ENCODE measurements around the gene CYP27A1.
"Not testable (repeated sequence)": the region's sequence is repeated elsewhere in the genome, so short reads cannot be mapped to it uniquely, and the experiment has no call there.

The CYP27A1 gene

DNA sequence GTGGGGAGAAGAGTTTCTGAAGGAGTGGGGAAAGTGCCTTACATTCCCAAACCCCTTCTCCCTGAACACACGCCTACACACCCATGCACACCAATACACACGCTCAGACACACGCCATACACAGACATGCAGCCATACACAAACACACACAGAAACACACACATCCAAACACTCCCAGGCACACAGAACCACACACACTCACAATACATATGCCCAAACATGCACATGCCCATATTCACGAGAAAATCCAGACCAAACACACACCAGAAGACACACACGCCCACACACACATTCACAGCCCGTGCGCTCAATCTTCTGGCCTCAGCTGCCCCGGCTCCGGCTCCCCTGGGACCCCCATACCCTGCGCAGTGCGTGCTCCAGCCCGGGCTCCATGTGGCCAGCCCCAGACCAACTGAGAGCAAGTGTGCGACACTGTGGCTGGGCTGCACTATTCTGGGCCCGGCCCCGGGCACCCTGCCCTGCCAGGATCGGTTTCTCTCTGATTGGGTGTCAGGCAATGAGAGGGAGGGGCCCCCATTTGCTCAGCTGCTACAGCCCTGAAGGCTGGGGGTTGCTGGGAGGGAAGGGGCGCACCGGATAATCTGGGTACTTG is 49.5 kb downstream of the CYP27A1 start, which contains the start of gene PRKAG3:
Gene PRKAG3, minus strand, starts transcription at position 426 of the 613 bp plus-strand sequence.
- DNase-seq (ENCODE audit: low read depth in 2 of 2): no peak

DNA sequence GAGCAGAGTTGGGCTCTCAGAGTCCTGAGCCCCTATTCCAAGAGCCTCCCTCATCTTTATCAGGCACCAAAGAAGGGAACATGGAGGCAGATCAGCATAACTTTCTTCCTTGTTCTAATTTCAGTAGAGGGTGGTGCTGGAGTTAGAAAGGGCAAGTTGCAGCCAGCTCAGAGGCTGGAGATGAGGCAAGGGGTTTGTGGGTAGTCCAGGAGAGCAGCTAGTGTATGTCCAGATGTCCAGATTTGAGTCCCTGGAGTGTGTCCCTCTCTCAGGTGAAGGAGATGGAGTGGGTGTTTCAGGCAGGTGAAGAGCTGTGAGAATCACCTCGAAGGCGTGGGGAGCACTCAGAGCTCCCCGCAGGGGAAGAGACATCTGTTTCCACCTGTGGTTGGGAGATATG is 50.1 kb downstream of the CYP27A1 start:
- no peak for DNase-seq (ENCODE audit: low read depth in 2 of 2)

GRCh38 chr2:218832520-218832919 is 50.6 kb downstream of the CYP27A1 start:
- DNase-seq (ENCODE audit: low read depth in 2 of 2): no peak

DNA sequence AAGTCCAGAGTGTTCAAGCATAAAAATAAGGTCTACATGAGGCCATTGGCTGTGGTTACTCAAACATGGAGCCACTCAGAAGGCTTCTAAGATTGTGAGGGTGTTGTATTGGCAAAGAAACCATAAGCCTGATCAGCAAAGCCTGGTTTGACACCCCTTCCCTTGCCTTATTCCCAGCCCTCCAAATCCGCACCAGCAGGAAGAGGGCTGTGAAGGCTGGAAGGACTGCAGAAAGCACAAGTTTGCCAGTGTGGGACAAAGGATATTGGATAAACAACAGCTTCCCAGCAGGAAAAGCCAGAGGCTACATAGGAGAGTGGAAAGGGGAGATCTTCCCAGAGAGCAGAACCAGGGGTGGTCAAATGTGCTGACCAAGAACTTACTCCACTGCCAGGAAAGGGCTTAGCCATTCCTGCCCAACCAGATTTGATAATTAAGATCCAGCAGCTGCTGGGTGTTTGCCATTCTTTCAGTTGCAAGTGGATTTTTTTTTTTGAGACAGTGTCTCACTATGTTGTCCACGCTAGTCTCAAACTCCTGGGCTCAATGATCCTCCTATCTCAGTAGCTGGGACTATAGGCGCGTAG is 51.2 kb downstream of the CYP27A1 start:
- no peak for DNase-seq (ENCODE audit: low read depth in 2 of 2)

DNA sequence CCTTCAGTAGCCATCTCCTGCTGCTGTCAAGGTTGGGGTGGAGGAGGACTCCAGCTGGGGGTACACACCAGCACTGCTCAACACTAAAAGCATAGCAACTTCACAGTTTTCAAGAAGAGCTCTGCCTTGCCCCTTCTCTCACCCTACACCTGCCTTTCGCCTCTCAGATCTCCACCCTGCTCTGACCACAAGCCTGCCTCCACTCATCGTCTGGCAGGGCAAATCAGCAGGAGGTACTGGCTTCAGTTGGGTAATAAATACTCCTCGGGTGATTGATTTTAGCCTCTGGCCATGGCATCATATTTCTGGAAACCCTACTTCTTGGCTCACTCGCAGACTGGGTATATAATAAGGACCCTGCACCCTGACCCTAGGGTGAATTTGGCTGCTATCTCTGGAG is 52.7 kb downstream of the CYP27A1 start:
- DNase-seq (ENCODE audit: low read depth in 2 of 2): no peak

DNA sequence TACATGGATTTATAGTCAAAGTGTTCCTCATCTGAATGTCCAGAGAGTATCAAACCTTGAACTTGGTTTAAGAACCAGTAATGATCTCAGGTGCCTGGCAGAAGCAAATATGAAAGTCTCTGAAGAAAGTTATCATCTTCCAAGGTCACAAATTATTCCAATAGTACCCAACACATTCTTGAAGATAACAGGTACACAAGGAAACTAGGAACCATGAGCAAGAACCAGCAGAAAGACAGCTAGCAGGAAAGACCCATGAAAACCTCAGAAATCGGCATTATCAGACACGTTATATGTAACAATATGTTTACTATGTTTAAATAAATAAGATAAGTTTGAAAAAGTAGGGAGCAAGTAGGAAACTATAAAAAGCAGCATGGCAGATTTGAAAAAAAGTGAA is 55.5 kb downstream of the CYP27A1 start:
- DNase-seq (ENCODE audit: low read depth in 2 of 2): no peak

DNA sequence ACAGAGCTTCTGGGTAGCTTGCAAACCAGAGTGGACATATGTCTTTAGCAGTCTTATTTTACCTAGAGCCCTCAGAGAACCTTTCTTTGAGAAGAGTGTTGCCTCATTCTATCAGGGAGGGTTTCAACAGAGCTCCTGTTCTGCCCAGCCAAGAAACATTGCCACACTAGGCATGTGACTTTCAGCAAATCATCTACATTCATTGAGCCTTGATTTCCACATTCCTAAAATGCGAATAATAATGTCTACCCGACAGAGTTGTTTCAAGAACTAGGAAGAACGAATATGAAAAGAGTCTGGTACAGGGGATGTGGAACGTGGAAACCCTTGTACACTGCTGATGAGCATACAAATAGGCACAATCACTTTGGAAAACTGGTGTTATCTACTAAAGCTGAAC is 57.5 kb downstream of the CYP27A1 start:
- DNase-seq (ENCODE audit: low read depth in 2 of 2): no peak

GRCh38 chr2:218839888-218840287 is 57.9 kb downstream of the CYP27A1 start:
- DNase-seq (ENCODE audit: low read depth in 2 of 2): no peak

DNA sequence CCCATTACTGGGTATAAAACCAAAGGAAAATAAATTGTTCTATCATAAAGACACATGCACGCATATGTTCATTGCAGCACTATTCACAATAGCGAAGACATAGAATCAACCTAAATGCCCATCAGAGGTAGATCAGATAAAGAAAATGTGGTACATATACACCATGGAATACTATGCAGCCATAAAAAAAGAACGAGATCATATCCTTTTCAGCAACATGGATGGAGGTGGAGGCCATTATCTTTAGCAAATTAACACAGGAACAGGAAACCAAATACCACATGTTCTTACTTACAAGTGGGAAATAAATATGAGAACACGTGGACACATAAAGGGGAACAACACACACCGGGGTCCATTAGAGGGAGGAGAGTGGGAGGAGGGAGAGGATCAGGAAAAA is 62.4 kb downstream of the CYP27A1 start:
- DNase-seq (ENCODE audit: low read depth in 2 of 2): not testable (repeated sequence)

GRCh38 chr2:218846963-218847362 is 65.0 kb downstream of the CYP27A1 start:
- DNase-seq (ENCODE audit: low read depth in 2 of 2): not testable (repeated sequence)

DNA sequence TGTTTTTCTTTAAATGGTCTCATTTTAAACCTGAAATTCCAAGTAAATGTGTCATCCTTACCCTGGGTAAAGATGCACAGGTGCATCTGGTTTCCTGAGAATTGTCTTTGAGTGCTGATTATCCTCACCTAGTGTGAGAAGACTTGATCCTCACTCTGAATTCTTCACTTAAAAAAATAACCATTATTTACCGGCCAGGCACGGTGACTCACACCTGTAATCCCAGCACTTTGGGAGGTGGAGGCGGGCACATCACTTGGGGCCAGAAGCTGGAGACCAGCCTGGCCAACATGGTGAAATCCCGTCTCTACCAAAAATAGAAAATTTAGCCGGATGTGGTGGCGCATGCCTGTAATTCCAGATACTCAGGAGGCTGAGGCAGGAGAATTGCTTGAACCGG is 67.8 kb downstream of the CYP27A1 start:
- DNase-seq (ENCODE audit: low read depth in 2 of 2): no peak

DNA sequence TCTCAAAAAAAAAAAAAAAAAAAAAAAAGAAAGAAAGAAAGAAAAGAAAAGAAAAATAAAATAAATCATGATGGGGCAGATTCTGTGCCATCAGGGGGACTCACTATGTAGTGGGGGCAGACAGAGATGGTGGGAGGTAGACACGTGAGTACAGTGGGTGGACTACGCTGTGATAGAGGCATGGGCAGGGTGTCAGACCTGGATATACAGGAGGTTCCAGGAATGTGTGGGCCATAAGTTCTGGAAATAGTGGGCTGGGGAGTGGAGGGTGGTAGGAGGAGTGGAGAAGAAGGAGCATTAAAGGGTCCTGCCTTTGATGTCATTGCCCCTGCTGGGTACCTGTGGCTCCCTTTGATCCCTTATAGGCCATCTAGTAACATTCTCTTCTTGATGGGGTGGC is 68.8 kb downstream of the CYP27A1 start:
- no peak for DNase-seq (ENCODE audit: low read depth in 2 of 2)

DNA sequence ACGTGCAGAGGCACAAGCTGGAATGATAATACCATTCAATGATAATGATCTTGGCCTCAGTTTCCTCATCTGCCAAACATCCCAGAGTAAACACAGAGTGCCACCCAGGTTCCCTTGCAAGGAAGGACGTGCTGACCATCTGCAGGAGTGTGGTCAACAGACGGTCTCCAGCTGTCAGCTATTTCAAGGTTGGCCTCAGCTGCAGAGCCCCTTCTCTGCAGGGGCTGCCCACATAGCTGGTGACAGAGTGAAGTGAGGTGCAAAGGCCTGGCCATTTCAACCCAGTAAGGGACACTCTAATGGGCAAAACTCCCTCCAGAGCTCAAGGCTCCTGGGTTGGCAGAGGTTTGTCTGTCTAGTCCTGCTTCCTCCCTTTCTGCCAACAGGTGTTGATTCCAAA is 69.3 kb downstream of the CYP27A1 start:
- no peak for DNase-seq (ENCODE audit: low read depth in 2 of 2)

DNA sequence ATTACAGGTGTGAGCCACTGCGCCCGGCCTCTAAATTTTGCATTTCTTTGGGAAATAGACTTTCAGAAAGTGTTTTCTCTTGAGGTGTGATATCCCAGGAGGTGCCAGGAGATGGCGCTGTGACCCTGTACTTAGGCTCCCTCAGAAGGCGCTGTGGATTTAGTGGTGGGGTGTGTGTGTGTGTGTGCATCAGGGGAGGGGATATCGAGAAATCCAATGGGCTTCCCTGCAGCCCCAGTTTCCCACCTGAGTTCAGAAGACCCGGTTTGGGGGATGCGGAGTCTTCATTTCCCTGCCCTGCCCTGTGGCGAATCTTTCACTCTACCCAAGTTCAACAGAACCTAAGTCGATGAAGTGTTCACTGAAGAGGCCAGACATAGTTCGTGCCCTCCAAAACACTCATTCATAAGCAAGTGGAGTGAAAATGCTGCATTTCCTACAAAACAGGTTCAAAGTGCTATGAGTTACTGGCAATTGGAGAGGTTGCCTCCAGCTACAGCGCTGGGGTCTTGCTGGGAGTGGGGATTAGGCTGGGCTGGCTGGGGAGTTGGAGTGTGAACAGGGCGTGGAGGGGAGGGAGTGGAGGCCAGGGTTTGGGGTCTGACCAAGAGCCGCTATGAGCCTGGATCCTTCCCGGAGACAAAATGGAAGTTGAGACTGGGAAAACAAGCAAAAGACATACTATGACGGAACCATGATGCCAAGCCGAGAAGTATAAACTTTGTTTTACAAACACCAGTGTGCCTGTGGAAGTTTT is 71.1 kb downstream of the CYP27A1 start:
- peak; percentile 54 to 68 for DNase-seq (ENCODE audit: low read depth in 2 of 2)

GRCh38 chr2:218853766-218854165 is 71.8 kb downstream of the CYP27A1 start:
- no peak for DNase-seq (ENCODE audit: low read depth in 2 of 2)

DNA sequence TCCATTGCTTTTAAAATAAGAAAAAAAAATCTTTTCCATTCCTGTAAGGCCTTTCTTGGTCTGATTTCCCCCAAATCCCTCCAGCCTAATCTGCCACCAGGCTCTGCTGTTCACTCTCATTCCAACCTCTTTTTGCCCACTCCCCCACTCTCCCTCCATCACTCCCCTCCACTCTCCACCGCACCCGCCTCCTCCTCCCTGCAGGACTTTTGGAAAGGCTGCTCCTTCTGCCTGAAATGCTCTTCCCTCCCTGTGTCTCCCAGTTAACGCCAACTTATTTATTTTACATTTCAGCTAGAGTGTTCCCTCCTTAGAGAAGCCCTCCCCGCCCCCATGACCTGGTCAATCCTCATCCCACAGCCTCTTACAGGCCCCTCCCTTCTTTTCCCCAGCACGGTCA is 72.9 kb downstream of the CYP27A1 start:
- DNase-seq (ENCODE audit: low read depth in 2 of 2): no peak

DNA sequence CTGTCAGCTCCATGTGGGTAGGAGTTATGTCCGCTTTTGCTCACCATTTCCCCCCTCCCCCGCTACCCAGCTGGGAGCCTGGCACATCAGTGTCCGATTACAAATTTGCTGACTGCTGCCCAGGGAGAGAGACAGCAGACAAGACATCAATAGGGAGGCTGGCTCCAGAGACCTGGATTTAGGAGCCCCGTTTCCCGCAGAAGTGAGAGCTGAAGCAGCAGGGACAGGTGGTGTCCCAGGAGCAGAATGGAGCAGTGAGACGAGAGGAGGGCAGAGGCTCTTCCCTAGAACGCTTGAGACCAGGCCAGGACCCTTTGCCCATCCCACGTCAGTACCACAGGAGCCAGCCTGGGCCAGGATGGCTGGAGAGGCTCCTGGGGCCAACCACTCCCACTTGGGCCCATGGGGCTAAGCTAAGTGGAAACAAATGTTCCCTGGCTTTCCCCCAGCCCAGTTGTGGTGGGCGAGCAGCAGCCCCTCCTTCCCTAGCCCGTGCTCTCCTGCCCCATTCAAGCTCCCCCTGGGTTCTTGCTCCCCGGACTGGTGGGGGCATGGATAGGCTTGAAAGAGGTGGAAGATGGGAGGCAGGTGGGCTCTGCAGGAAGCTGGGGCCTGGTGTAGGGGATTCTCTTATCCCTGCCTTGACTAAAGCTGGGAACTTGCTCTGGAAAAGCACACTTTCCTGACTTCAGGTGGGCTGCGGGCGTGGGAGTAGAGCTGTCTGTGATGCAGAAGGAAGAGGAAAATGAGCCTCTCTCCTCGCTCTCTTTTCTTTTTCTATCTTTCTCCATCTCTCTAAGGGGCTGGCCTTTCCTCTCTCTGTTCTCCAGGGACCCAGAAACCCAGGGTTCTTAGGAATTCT is 73.6 kb downstream of the CYP27A1 start:
- DNase-seq (ENCODE audit: low read depth in 2 of 2): no peak

GRCh38 chr2:218856167-218856895 is 74.4 kb downstream of the CYP27A1 start:
- DNase-seq (ENCODE audit: low read depth in 2 of 2): no peak

DNA sequence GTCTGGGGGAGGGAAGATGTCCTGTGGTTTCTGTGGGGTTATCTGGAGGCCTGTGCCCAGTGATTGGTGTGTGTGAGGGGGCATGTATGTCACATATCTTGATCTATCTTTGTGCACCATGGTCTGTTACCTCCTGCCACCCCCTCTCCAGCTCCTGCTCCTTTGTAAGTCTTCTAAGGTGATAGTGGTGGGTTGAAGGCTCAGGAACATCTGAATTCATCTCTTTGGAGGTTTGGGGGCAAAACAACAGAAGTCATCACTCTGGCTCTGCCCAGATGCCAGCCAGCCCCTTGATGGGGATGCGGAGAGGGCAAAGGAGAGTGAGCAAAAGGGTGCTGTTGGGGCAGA is 74.9 kb downstream of the CYP27A1 start:
- no peak for DNase-seq (ENCODE audit: low read depth in 2 of 2)

- DNase-seq (ENCODE audit: low read depth in 2 of 2): no peak
Observed at GRCh38 chr2:218857371-218858137, 75.6 kb downstream of the CYP27A1 start.

GRCh38 chr2:218858138-218858445 is 76.1 kb downstream of the CYP27A1 start:
- DNase-seq (ENCODE audit: low read depth in 2 of 2): no peak

Measured in activated CD4-positive, alpha-beta T cell treated with anti-CD3 and anti-CD28 coated beads for 24 hours (primary cell).